Skin epidermis (tissue), 12 donors: ENCODE measurements around the gene UBR1.
"Not testable (repeated sequence)": the region's sequence is repeated elsewhere in the genome, so short reads cannot be mapped to it uniquely, and the experiment has no call there.

Experiments used
- H3K27ac ChIP-seq, 21 experiments: fragments of 200-600 bp; sonication (generic) in 11 of 21; one replicate each; pipeline ENCODE4 v1.5.0; 2020; ENCODE audit warnings: mild to moderate bottlenecking in 3 of 21, inconsistent platforms in 2 of 21, moderate library complexity in 2 of 21
- H3K4me3 ChIP-seq, 7 experiments: fragments of 200-600 bp; sonication (generic) in 2 of 7; one replicate each; pipeline ENCODE4 v1.5.0; 2020; ENCODE audit warnings: inconsistent platforms in 2 of 7, mild to moderate bottlenecking in 2 of 7, moderate library complexity in 1 of 7

The UBR1 gene

DNA sequence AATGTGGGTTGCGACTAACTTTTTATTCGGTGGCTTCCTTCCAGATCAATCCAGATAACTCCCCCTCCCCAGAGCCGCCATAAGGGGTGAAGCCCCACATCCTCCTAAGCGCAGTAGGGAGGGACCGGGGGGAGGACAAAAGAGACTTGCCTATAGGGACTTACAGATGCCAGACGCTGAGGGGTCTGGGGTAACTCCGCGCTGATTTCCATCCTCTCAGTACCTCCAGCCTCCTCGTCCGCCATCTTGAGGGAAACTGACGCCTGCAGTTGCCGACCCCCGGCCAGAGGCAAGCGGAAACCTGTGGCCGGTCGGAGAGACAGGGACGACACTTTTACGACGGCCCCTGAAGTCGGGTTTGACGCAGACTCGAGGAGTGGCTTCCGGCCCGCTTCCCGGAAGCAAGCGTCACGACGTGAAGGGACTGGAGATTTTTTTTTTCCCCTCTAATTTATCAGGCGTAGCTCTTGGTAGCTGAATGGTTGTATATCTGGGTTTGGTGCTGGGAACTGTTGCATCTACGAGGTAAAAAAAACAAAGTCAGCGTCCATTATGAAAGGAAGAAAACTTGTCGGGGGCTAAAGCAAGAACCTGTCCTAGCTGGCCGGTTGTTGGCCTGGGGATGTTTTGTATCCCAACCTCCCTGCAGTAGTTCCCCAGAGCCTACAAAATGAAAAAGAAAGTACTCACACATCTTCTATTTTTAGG is at the start of gene UBR1:
Gene UBR1 (minus strand): TSS at position 261 of the 708 bp plus-strand sequence. CDS start 16 bp downstream, at position 245.
- peak within 1 kb of the TSS; percentile 46 to 96 (median 89) for H3K27ac ChIP-seq
- H3K4me3 ChIP-seq = peak within 1 kb of the TSS; percentile 67 to 86 (median 78)

GRCh38 chr15:43153269-43153668 is 47.4 kb upstream of the UBR1 start:
- H3K27ac ChIP-seq = no peak overlapping the region
- H3K4me3 ChIP-seq = no peak overlapping the region

DNA sequence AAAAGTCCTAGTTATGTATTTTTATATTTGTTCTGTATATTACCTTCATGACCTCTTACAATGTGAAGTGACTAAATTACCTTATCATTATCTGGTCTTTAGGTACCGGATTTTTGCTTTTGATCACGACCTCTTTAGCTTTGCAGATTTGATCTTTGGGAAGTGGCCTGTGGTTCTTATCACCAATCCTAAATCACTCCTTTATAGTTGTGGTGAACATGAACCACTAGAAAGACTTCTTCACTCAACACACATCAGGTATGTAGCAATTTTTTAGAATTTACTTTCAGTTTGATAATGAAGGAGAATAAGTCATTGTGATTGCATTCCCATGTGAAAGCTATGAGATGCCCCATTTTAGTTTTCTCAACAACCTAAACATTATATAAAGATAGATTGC is 45.9 kb upstream of the UBR1 start:
- H3K27ac ChIP-seq = no peak overlapping the region

DNA sequence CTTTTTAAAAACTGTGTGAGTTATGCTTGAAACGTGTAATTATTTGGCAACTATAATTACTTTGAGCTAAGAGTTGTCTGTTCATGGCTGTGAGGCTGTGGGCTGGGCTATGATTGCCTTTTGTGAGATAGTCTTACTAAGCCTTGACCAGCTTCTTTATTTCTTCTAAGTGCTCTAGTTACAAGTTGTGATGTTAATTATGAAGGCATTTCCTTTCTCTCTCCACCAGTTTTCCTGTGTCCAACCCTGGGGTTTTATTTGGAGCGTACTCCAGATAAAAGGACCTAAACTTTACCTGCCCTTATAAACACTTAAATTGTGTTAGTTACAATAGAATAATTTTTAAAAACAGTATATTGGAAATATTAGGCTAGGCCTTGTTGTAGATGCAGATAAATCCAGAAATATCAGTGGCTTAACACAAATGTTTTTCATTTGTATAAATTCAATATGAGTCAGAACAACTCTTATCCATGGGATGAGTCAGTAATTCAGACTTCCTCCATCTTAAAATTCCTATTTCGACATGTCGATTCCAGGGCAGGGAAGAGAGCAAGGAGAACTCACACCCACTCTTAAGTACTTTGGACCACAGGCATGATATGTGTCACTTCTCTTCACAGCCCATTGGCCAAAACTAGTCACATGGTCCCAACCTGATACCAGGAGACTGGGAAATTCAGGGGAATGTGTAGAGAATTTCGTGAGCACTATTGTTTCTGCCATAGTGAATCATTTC is 44.5 kb upstream of the UBR1 start:
- H3K27ac ChIP-seq = peak overlapping the region in 3 of 21 experiments; percentile 7 to 32 (median 23)
- H3K4me3 ChIP-seq = no peak overlapping the region

More for the DNA sequence above, 45.9 kb upstream of the UBR1 start:
- H3K4me3 ChIP-seq = no peak overlapping the region

GRCh38 chr15:43146184-43146583 is 40.3 kb upstream of the UBR1 start:
- H3K27ac ChIP-seq = no peak overlapping the region
- no peak overlapping the region for H3K4me3 ChIP-seq

- no peak overlapping the region for H3K4me3 ChIP-seq
- H3K27ac ChIP-seq = no peak overlapping the region
Observed at GRCh38 chr15:43144512-43144911, 38.7 kb upstream of the UBR1 start.

DNA sequence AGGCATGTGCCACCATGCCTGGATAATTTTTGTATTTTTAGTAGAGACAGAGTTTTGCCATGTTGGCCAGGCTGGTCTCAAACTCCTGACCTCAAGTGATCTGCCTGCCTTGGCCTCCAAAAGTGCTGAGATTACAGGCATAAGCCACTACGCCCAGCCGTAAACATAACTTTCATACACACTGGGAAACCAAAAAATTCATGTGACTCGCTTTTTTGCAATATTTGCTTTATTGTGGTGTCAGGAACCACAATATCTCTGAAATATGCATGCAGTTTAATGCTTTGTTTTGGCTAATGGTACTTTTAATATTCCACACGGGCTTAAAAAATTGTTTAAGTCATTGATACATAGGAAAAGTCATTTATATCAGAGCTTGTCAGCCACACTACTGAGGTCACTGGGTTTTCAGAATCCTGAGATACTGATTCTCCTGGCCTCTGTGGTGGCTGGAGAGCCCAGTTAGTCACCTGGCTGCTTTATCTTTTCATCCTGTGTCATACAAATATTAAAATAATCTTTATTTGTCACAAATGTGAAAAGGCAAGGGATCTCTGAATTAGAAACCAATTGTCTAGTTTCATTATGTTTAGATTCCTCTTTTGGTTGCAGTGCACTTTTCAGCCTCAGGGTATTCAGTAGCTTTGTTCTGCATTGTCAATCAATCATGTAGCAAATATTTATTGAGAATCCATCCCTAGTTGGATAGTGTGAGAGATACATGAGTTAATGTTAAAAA is 37.5 kb upstream of the UBR1 start:
- H3K4me3 ChIP-seq = no peak overlapping the region
- no peak overlapping the region for H3K27ac ChIP-seq

- H3K4me3 ChIP-seq = no peak overlapping the region
- H3K27ac ChIP-seq = no peak overlapping the region
Observed at GRCh38 chr15:43135351-43135750, 29.5 kb upstream of the UBR1 start.

DNA sequence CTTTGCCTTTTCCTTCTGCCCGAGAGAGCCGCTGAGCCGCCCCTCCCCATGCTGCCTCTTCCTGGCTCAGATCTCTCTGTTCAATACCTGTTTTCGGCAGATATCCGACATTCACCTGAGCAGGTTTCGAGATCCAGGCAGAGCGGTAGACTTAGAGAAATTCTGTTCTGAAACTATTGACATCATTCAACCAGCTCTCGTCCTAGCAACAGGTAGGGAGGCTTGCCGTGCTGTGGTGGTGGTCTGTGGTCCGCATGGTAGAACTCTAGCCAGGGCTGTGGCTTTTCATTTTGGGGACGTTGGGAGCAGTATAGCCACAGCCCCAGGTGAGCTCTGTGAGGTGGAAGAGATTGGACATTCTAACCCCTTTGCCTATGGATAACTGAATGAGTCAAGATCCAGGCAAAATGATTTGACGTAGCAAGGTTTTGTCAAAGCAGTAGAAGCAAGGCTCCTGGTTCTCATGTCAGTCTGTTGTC is 28.4 kb upstream of the UBR1 start:
- H3K27ac ChIP-seq = peak overlapping the region in 20 of 21 experiments; percentile 75 to 93 (median 88)

DNA sequence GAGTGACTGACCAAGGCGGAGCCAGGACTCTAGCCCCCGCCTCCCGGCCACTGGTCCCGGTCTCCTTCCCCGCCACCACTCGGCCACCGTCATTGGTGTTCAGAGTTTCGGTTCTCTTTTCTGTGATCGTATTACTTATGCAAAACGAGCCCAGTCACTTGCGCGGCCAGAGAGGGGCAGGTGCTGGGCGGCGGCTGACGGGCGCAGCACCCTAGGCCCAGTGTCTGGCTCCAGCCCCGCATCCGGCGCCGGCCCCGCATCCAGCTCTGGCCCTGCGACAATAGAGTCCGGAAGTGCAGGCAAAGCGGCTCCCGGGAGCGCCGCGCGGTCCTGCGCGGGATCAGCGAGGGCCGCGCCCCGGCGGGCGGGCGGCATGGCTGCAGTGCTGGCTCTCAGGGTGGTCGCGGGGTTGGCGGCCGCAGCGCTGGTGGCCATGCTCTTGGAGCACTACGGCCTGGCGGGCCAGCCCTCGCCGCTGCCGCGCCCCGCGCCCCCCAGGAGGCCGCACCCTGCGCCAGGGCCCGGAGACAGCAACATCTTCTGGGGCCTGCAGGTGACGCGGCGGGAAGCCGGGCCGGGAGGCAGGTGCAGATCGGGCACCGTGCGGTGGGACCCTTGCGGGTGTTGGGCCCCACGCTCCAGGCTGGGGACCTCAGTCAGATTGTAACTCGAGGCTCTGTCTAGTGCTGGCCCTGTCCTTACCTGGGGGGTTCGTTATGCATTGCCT is 27.8 kb upstream of the UBR1 start, which contains the start of gene TMEM62:
Gene TMEM62 (plus strand): TSS at position 157 of the 727 bp plus-strand sequence. CDS start 217 bp downstream, at position 374.
- Histone ChIP-seq H3K27ac (peak within 1 kb of the TSS; percentile 53 to 93 (median 87)), H3K4me3 (peak within 1 kb of the TSS; percentile 62 to 91 (median 84))

More for the DNA sequence above, 28.4 kb upstream of the UBR1 start:
- peak overlapping the region; percentile 62 to 91 (median 84) for H3K4me3 ChIP-seq

GRCh38 chr15:43132830-43133429 is 27.1 kb upstream of the UBR1 start:
- Histone ChIP-seq H3K27ac (peak overlapping the region in 20 of 21 experiments; percentile 75 to 93 (median 88)), H3K4me3 (peak overlapping the region; percentile 62 to 91 (median 84))

DNA sequence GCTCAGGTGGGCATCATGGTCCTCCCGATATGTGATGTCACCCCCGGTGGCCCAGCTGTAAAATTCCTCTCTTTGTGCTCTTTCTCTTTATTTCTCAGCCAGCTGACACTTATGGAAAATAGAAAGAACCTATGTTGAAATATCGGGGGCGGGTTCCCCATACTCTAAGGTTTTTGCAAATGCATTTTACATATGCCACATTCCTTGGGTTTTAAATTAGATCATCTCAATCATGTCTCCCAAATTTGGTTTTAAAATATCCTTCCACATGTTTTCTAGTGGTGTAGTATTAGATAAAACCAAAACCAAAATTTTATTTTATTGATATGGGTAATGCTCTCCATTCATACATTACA is 23.1 kb upstream of the UBR1 start:
- Histone ChIP-seq H3K4me3 (no peak overlapping the region), H3K27ac (no peak overlapping the region)

GRCh38 chr15:43128174-43128979 is 22.5 kb upstream of the UBR1 start:
- H3K4me3 ChIP-seq, H3K27ac ChIP-seq: not testable (repeated sequence)

GRCh38 chr15:43127752-43128151 is 21.9 kb upstream of the UBR1 start:
- no peak overlapping the region for H3K4me3 ChIP-seq
- H3K27ac ChIP-seq = no peak overlapping the region

DNA sequence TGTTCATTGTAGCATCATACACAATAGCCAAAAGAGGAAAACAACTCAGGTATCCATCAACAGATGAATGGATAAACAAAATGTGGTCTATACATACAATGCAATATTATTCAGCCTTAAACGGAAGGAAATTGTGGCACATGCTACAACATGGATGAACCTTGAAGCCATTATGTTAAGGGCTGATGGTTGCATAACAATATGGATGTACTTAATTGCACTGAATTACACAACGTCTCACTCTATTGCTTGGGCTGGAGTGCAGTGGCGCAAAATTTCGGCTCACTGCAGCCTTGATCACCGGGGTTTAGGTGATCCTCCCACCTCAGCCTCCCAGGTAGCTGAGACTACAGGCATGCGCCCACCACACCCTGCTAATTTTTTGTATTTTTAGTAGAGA is 20.5 kb upstream of the UBR1 start:
- H3K27ac ChIP-seq = no peak overlapping the region
- H3K4me3 ChIP-seq = no peak overlapping the region

- Histone ChIP-seq H3K27ac (no peak overlapping the region), H3K4me3 (no peak overlapping the region)
Observed at GRCh38 chr15:43125100-43125661, 19.3 kb upstream of the UBR1 start.

- no peak overlapping the region for H3K4me3 ChIP-seq
- H3K27ac ChIP-seq = peak overlapping the region in 2 of 21 experiments; percentile 65 to 79
Observed at GRCh38 chr15:43121863-43122262, 16.0 kb upstream of the UBR1 start.

GRCh38 chr15:43118829-43119228 is 13.0 kb upstream of the UBR1 start:
- no peak overlapping the region for H3K4me3 ChIP-seq
- H3K27ac ChIP-seq = no peak overlapping the region
